Vein endothelial cell (primary cell): ENCODE data around the gene LEMD3. TPM values are rescaled to one million over a fixed set of nuclear protein-coding genes. Genes with fewer than 3 reads are reported as not detected.

Experiments used
- total RNA-seq: library from RNA; depleted of rRNA; stranded (reverse); fragments of >200 nt; gene quantifications from 2 replicates; pipeline ENCODE4 v1.2.3, GENCODE V29; 2012

The LEMD3 gene
- 22.9 and 28.6 TPM in 2 replicates for total RNA-seq

DNA sequence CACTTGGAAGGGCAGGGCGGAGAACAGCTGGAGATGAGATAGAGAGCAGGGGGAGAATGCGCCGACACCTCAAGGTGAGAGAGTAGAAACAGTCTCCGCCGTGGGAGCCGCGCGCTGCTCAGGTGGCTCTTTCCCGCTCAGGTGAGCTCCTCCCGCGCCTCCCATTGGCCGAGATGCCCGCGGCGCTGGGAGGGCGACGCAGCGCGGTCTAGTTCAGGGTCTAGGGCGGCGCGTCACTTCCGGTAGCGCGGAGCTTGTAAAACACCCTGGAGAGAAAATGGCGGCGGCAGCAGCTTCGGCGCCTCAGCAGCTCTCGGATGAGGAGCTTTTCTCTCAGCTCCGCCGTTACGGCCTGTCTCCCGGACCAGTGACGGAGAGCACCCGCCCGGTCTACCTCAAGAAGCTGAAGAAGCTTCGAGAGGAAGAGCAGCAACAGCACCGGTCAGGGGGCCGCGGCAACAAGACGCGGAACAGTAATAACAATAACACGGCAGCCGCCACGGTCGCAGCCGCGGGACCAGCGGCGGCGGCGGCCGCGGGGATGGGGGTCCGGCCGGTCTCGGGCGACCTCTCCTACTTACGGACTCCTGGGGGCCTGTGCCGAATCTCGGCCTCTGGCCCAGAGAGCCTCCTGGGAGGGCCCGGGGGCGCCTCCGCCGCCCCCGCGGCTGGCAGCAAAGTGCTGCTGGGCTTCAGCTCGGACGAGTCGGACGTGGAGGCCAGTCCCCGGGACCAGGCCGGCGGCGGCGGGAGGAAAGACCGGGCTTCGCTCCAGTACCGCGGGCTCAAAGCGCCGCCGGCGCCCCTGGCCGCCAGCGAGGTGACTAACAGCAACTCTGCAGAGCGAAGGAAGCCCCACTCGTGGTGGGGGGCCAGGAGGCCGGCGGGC, at the start of gene LEMD3:
LEMD3 (plus strand) TSS at position 264 of the 889 bp plus-strand sequence; CDS start at position 278, 14 bp downstream.

DNA sequence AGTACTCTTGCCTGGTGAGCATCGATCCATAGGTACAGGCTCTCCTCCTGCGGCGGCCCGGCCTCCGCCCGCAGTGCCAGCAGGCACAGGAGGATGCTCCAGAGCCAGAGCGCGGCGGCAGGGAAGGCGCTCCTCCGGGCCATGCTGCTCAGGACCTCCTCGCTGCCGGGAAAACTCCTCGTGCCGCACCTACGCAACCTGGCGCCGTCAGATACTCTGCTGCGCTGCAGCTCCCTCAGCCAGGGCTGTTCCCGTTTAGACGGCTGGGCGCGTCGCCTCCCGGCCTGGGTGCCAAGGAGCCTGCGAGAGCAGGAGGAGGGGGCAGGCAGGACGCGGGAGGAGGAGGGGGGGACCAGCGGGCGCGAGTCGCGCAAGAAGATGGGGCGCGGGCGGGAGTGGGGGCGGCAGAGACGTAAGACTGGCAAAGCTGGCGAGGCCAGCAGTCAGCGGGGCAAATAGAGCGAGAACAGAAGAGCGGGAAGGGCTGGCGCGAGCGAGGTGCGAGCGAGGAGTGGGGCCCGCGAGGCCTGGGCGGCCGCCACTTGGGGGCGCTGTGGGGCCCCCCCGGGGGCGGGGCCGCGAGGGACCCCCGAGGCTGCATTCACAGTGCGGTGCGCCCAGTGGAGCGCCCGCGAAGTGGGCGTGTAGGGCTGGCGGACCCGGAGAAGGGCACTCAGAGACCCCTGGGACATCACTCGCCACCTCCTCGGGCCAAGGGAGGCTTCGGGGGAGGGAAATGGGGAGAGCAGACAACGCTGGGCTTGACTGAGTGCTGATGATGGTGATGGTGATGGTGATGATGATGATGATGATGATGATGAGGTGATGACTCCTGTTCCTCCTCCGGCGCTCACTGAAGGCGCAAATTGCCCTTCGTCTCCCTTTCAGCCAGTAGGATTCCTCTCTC, 48.1 kb upstream of the LEMD3 start, which contains the start of gene WIF1:
WIF1 (minus strand) TSS at position 257 of the 907 bp plus-strand sequence; CDS start at position 143, 114 bp downstream.

DNA sequence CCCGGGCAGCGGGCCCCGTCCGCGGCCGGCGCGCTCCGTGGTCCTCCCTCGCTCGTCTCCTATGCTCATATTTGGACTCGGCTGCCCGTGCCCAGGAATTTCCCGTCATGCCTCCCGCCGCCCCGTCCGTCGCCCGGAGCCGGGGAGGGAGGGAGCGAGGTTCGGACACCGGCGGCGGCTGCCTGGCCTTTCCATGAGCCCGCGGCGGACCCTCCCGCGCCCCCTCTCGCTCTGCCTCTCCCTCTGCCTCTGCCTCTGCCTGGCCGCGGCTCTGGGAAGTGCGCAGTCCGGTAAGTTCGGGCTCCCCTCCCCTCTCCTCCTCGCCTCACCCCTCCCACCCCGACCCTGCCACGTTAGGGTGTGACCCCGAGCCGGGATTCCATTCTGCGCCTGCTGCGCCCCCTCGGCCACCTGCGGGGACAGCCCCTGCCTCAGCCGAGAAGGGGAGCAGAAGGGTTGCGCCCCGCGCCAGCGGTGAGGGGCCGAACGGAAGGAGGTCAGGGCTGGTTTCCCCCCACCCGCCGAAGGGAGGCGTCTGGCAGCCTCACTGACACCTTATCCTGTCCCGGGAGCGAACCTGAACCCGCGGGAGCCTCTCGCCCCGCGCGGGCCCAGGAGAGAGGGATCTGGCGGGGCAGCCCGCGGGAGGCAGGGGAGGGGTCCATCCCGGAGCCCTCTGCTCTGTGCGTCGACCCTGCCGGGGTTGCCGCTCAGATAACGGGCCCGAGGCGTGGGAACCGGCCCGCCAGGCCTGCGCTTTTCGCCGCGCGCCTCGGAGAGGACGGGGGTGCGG, 109.4 kb downstream of the LEMD3 start, which contains the start of gene MSRB3:
MSRB3 (plus strand) TSS at position 108 of the 793 bp plus-strand sequence. CDS start 29,897 bp downstream, outside the sequence.

Other genes with a start within 250 kb of the LEMD3 start
- gene WIF1, start 48.3 kb upstream of the LEMD3 start, total RNA-seq = not detected in 2 replicates
- 38.5 and 45.8 TPM in 2 replicates for gene MSRB3, start 109.1 kb downstream of the LEMD3 start, total RNA-seq